KMS-11 (cell line): ENCODE measurements around the gene TLL2.

Experiments used
- H2AFZ ChIP-seq: fragments of 200-600 bp; sonication (generic); 2 replicates; pipeline ENCODE4 v1.6.1; 2016; ENCODE audit warnings: antibody characterized with exemption, mixed run types, low read depth
- H3K27ac ChIP-seq: fragments of 200-600 bp; sonication (generic); 2 replicates; pipeline ENCODE4 v1.6.1; 2016; ENCODE audit warnings: mild to moderate bottlenecking, mixed run types
- H3K27me3 ChIP-seq: fragments of 200-600 bp; sonication (generic); 2 replicates; pipeline ENCODE4 v1.6.1; 2017; ENCODE audit warnings: mild to moderate bottlenecking, low read depth, mixed run types, moderate library complexity; ENCODE audit not compliant: insufficient read depth
- H3K36me3 ChIP-seq: fragments of 200-600 bp; sonication (generic); 2 replicates; pipeline ENCODE4 v1.6.1; 2017; ENCODE audit warnings: mild to moderate bottlenecking, mixed run types; ENCODE audit not compliant: insufficient read depth
- H3K4me1 ChIP-seq: fragments of 200-600 bp; sonication (generic); 2 replicates; pipeline ENCODE4 v1.6.1; 2016; ENCODE audit warnings: mild to moderate bottlenecking, low read depth, mixed run types; ENCODE audit not compliant: poor library complexity, severe bottlenecking
- H3K4me2 ChIP-seq: fragments of 200-600 bp; sonication (generic); 2 replicates; pipeline ENCODE4 v1.7.0; 2016; ENCODE audit warnings: mild to moderate bottlenecking, mixed run types
- H3K4me3 ChIP-seq: fragments of 200-600 bp; sonication (generic); IDR thresholded peaks from 2 replicates; pipeline ENCODE4 v1.6.1; 2017; ENCODE audit warnings: low read depth, low read length, mixed read lengths; ENCODE audit not compliant: insufficient read depth
- H3K79me2 ChIP-seq: fragments of 200-600 bp; sonication (generic); 2 replicates; pipeline ENCODE4 v1.6.1; 2016; ENCODE audit warnings: low read depth, mixed run types; ENCODE audit not compliant: insufficient read depth
- H3K9ac ChIP-seq: fragments of 200-600 bp; sonication (generic); 2 replicates; pipeline ENCODE4 v1.6.1; 2016; ENCODE audit warnings: mild to moderate bottlenecking, mixed run types
- H4K20me1 ChIP-seq: fragments of 200-600 bp; sonication (generic); 2 replicates; pipeline ENCODE4 v1.6.1; 2016; ENCODE audit warnings: mild to moderate bottlenecking, mixed run types; ENCODE audit not compliant: insufficient read depth
- CTCF ChIP-seq: fragments of 200-600 bp; sonication (generic); conservative IDR thresholded peaks from 2 replicates; pipeline ENCODE4 v1.6.1; 2017; ENCODE audit warnings: low read depth, mild to moderate bottlenecking, antibody characterized with exemption, low read length, moderate library complexity, mixed read lengths

Gene TLL2

GRCh38 chr10:96337106-96337505, 176.6 kb downstream of the TLL2 start:
- Histone ChIP-seq H3K4me3 (no peak overlapping the region), H2AFZ (no peak overlapping the region), H3K4me2 (no peak overlapping the region), H3K27ac (no peak overlapping the region), H3K27me3 (no peaks in the 10 kb centered on the region), H3K79me2 (no peaks in the 10 kb centered on the region), H3K36me3 (no peaks in the 10 kb centered on the region), H4K20me1 (no peaks in the 10 kb centered on the region), H3K4me1 (peaks cover 12% of the 10 kb centered on the region), H3K9ac (no peak overlapping the region)
- TF ChIP-seq CTCF, result no peak

- no peaks in the 10 kb centered on the region for H4K20me1 ChIP-seq
- H3K4me2 ChIP-seq, result no peak overlapping the region
- H3K27me3 ChIP-seq, result no peaks in the 10 kb centered on the region
- H3K9ac ChIP-seq, result no peak overlapping the region
- peak; percentile 81 for TF ChIP-seq CTCF
- H3K4me3 ChIP-seq, result no peak overlapping the region
- H3K79me2 ChIP-seq, result no peaks in the 10 kb centered on the region
- H3K4me1 ChIP-seq, result no peaks in the 10 kb centered on the region
- no peak overlapping the region for H3K27ac ChIP-seq
- H2AFZ ChIP-seq, result no peak overlapping the region
- H3K36me3 ChIP-seq, result no peaks in the 10 kb centered on the region
These were observed 178.9 kb downstream of the TLL2 start for GRCh38 chr10:96334616-96335526.

- Histone ChIP-seq H3K4me2 (no peak overlapping the region), H3K79me2 (no peaks in the 10 kb centered on the region), H3K27ac (no peak overlapping the region), H3K4me1 (no peaks in the 10 kb centered on the region), H3K9ac (no peak overlapping the region), H3K36me3 (no peaks in the 10 kb centered on the region), H4K20me1 (no peaks in the 10 kb centered on the region), H2AFZ (no peak overlapping the region), H3K4me3 (no peak overlapping the region), H3K27me3 (no peaks in the 10 kb centered on the region)
- no peak for TF ChIP-seq CTCF
These were observed 180.6 kb downstream of the TLL2 start for GRCh38 chr10:96333101-96333500.

- Histone ChIP-seq H3K4me3 (no peak overlapping the region), H3K4me2 (no peak overlapping the region), H3K27me3 (no peaks in the 10 kb centered on the region), H3K9ac (no peak overlapping the region), H3K36me3 (no peaks in the 10 kb centered on the region), H4K20me1 (no peaks in the 10 kb centered on the region), H2AFZ (no peak overlapping the region), H3K27ac (no peak overlapping the region), H3K4me1 (peaks cover 6% of the 10 kb centered on the region), H3K79me2 (no peaks in the 10 kb centered on the region)
- no peak for TF ChIP-seq CTCF
These were observed 186.3 kb downstream of the TLL2 start for GRCh38 chr10:96327462-96327861.
